OCI-LY7 (cell line): ENCODE data around the gene TGFBR1. TPM values are rescaled to one million over a fixed set of nuclear protein-coding genes. Genes with fewer than 3 reads are reported as not detected.

Experiments
- BruUV-seq: library from RNA; stranded (reverse); fragments of 400-500 nt; replicated peaks from 2 replicates; lab custom pipeline; 2021; lab: Mats Ljungman, UMichigan
- CTCF ChIA-PET: fragments of 300-600 bp; sonication (Branson Sonifier 250); formaldehyde crosslinking; loops from one replicate; lab custom pipeline; 2022; ENCODE audit warnings: antibody characterized with exemption; ENCODE audit not compliant: unreplicated experiment; lab: Charles Lee
- POLR2A ChIA-PET: fragments of 300-600 bp; sonication (Branson Sonifier 250); formaldehyde crosslinking; loops from one replicate; lab custom pipeline; 2022; ENCODE audit warnings: antibody characterized with exemption; lab: Charles Lee
- DNase-seq: peaks from one replicate; pipeline ENCODE4 v3.0.0-alpha.2; 2015; ENCODE audit warnings: low spot score
- H2AFZ ChIP-seq: fragments of 200-600 bp; sonication (generic), shearing (Covaris generic); 2 replicates; pipeline ENCODE4 v1.6.1; 2014; ENCODE audit warnings: mild to moderate bottlenecking, antibody characterized with exemption, low read length, moderate library complexity
- H3K27ac ChIP-seq: fragments of 200-600 bp; sonication (generic); 2 replicates; pipeline ENCODE4 v1.5.1; 2014; ENCODE audit warnings: mixed run types, low read depth, mild to moderate bottlenecking, moderate library complexity, low read length, inconsistent platforms; ENCODE audit not compliant: poor library complexity, severe bottlenecking
- H3K36me3 ChIP-seq: fragments of 200-600 bp; sonication (generic); 2 replicates; pipeline ENCODE4 v1.6.1; 2014; ENCODE audit warnings: mild to moderate bottlenecking, antibody characterized with exemption, low read length, moderate library complexity, mixed read lengths; ENCODE audit not compliant: insufficient read depth
- H3K4me1 ChIP-seq: fragments of 200-600 bp; sonication (generic); 2 replicates; pipeline ENCODE4 v1.5.1; 2014; ENCODE audit warnings: mild to moderate bottlenecking, low read length; ENCODE audit not compliant: insufficient read depth, poor library complexity, severe bottlenecking
- H3K4me2 ChIP-seq: fragments of 200-600 bp; sonication (generic); 2 replicates; pipeline ENCODE4 v1.6.1; 2014; ENCODE audit warnings: mild to moderate bottlenecking, low read length
- H3K4me3 ChIP-seq: fragments of 200-600 bp; sonication (generic); 2 replicates; pipeline ENCODE4 v1.5.1; 2014; ENCODE audit warnings: mild to moderate bottlenecking, low read depth, low read length; ENCODE audit not compliant: poor library complexity, severe bottlenecking
- H3K79me2 ChIP-seq: fragments of 200-600 bp; sonication (generic); 2 replicates; pipeline ENCODE4 v1.6.1; 2016; ENCODE audit warnings: low read depth, mild to moderate bottlenecking, low read length, moderate library complexity, mixed read lengths; ENCODE audit not compliant: insufficient read depth
- H3K9me2 ChIP-seq: fragments of 200-600 bp; sonication (generic); 2 replicates; pipeline ENCODE4 v1.6.1; 2016; ENCODE audit warnings: mild to moderate bottlenecking, low read length, mixed read lengths; ENCODE audit not compliant: insufficient read depth
- H3K9me3 ChIP-seq: fragments of 200-600 bp; sonication (generic); 2 replicates; pipeline ENCODE4 v1.6.1; 2014; ENCODE audit warnings: mild to moderate bottlenecking, mixed run types, low read length, mixed read lengths
- H4K20me1 ChIP-seq: fragments of 200-600 bp; sonication (generic); 2 replicates; pipeline ENCODE4 v1.6.1; 2014; ENCODE audit warnings: mild to moderate bottlenecking, antibody characterized with exemption, low read length, moderate library complexity, mixed read lengths; ENCODE audit not compliant: insufficient read depth
- CTCF ChIP-seq: fragments of 200-600 bp; sonication (generic); conservative IDR thresholded peaks from 2 replicates; pipeline ENCODE4 v1.5.1; 2014; ENCODE audit warnings: mild to moderate bottlenecking, antibody characterized with exemption, low read length, moderate library complexity, mixed read lengths
- EZH2phosphoT487 ChIP-seq: fragments of 200-600 bp; sonication (generic); IDR thresholded peaks from 2 replicates; pipeline ENCODE4 v1.6.1; 2018; ENCODE audit warnings: low read depth, borderline replicate concordance, mild to moderate bottlenecking, mixed run types, antibody characterized with exemption, low read length, moderate library complexity, mixed read lengths
- intact Hi-C: fragments of 100-400 bp; cut with micrococcal nuclease; formaldehyde crosslinking; loops from one replicate; pipeline ENCODE4 v1.10.0; 2022; ENCODE audit not compliant: unreplicated experiment
- total RNA-seq, 2 experiments: library from RNA; depleted of rRNA in 1 of 2; stranded (reverse); fragments of >200 nt in 1 of 2; shearing (Covaris generic) in 1 of 2; gene quantifications; 2 replicates each; pipeline ENCODE4 v1.2.3, GENCODE V29; 2014 to 2022

Gene TGFBR1
- total RNA-seq, 2 experiments from 2014 or later, result 13.6 to 36.7 TPM

- no TSS peak for BruUV-seq
- no peaks in the 10 kb centered on the region for H3K9me2 ChIP-seq
- H4K20me1 ChIP-seq, result no peaks in the 10 kb centered on the region
- no peak overlapping the region for H2AFZ ChIP-seq
- no peak overlapping the region for H3K4me2 ChIP-seq
- no peaks in the 10 kb centered on the region for H3K9me3 ChIP-seq
- no peaks in the 10 kb centered on the region for H3K79me2 ChIP-seq
- TF ChIP-seq CTCF (no peak), EZH2phosphoT487 (no peak)
- H3K36me3 ChIP-seq, result no peaks in the 10 kb centered on the region
- H3K4me3 ChIP-seq, result no peak overlapping the region
- intact Hi-C loops, result no loop called here
- ChIA-PET POLR2A (interaction anchor here (0.8 kb wide), 1 partner anchor 16 kb away, joined by 3 read pairs; no protein-coding TSS in a partner anchor), CTCF (no interaction called here)
- no peak overlapping the region for H3K27ac ChIP-seq
- no peak for DNase-seq
- peaks cover 8% of the 10 kb centered on the region for H3K4me1 ChIP-seq
These were observed 29.5 kb upstream of the TGFBR1 start for GRCh38 chr9:99075246-99075912.

DNA sequence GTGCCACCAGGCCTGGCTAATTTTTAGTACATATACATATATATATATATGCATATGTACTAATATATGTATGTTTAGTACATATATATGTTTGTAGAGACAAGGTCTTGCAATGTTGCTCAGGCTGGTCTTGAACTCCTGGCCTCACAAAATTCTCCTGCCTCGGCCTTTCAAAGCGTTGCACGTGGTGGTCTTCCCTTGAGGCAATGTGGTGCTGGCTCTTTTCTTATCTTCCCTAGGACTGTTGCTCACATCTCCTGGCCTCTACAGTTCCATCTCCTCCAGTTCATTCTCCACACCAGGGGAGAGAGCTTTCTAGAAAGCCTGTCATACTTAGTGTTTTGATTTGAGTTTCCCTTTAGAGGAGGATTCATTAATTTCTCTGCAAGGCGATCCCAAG is 28.9 kb upstream of the TGFBR1 start:
- H3K4me1 ChIP-seq, result peaks cover 8% of the 10 kb centered on the region
- POLR2A ChIA-PET, result no interaction called here
- intact Hi-C loops, result no loop called here

More for the DNA sequence above, 28.9 kb upstream of the TGFBR1 start:
- no peaks in the 10 kb centered on the region for H3K9me2 ChIP-seq
- TF ChIP-seq CTCF, result no peak
- no peak for TF ChIP-seq EZH2phosphoT487
- no peak overlapping the region for H3K4me3 ChIP-seq
- H2AFZ ChIP-seq, result no peak overlapping the region; the same call in 1 of the 2 replicates
- no peak for DNase-seq
- CTCF ChIA-PET, result no interaction called here
- no peaks in the 10 kb centered on the region for H3K9me3 ChIP-seq
- BruUV-seq, result no TSS peak
- no peaks in the 10 kb centered on the region for H4K20me1 ChIP-seq
- H3K4me2 ChIP-seq, result no peak overlapping the region
- H3K79me2 ChIP-seq, result no peaks in the 10 kb centered on the region
- no peaks in the 10 kb centered on the region for H3K36me3 ChIP-seq
- no peak overlapping the region for H3K27ac ChIP-seq
